Activated T-cell treated with anti-CD3 and anti-CD28 coated beads, Interleukin-2, amount 50 U/mL, for 1 hour (primary cell): Measurements from ENCODE around the gene APPBP2.
"Not testable (repeated sequence)": the region's sequence is repeated elsewhere in the genome, so short reads cannot be mapped to it uniquely, and the experiment has no call there.

Experiments
- DNase-seq: peaks from one replicate; pipeline ENCODE4 v3.0.0-alpha.2; 2020

APPBP2 gene, protein sequence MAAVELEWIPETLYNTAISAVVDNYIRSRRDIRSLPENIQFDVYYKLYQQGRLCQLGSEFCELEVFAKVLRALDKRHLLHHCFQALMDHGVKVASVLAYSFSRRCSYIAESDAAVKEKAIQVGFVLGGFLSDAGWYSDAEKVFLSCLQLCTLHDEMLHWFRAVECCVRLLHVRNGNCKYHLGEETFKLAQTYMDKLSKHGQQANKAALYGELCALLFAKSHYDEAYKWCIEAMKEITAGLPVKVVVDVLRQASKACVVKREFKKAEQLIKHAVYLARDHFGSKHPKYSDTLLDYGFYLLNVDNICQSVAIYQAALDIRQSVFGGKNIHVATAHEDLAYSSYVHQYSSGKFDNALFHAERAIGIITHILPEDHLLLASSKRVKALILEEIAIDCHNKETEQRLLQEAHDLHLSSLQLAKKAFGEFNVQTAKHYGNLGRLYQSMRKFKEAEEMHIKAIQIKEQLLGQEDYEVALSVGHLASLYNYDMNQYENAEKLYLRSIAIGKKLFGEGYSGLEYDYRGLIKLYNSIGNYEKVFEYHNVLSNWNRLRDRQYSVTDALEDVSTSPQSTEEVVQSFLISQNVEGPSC

GRCh38 chr17:60525685-60526514 is at the start of gene APPBP2:
TSS of gene APPBP2 (minus strand) at chr17:60526242. CDS start at chr17:60525931, 311 bp downstream.
- peak; percentile 78 for DNase-seq

DNA sequence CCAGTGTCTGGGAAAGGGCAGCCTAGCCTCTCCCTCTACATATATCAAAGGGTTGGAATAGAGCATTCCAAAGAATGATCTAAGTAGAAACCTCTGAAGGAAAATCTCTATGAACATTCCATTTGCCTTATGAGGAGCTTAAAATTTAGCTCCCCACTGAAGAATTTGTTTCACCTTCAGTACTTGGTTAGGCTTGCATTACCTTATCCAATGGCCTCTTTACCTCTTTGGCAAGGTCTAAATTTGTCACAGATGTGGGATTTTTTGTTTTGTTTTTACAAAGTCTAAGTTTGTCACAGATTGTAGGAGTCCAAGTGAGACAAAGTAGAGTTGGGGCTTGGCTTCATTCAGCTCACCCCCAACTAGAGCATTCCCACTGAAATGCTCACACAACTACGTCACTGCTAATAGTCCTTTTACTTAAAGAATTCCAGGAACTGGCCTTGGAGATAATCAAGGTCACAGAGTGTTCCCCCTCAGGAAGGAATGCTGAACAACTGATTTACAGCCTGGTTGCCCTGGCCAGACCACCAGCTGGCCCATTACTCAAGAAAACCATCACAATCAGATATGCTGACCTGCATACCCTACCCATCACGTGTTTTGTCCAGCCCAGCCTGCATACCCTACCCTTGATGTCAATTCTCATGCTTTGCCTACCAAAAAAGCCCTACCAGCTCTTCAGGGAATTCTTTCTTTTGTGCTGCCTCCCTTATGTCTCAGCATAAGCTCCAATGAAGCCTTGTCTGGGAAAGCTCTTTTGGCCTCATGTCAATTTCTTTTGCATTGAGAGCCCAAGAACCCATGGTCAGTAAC is 47.4 kb upstream of the APPBP2 start:
- no peak for DNase-seq

DNA sequence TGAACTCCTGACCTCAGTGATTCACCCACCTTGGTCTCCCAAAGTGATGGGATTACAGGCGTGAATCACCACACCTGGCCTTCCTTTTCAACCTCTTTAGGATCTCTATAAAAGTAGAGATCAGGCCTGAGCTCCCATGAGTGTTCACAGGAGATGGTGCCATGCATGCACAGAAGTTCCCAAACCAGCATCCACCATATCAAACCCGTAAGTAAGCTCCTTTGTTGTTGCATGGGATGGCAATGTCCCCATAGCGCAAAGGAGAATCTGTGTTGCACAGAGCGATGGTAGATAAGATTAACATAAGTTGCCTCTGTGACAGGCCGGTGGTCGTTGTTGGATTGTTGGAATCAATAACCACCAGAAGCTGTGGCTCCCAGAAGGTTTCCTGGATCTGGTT is 39.2 kb upstream of the APPBP2 start:
- DNase-seq = no peak

GRCh38 chr17:60563743-60564142 is 37.7 kb upstream of the APPBP2 start:
- DNase-seq = no peak

DNA sequence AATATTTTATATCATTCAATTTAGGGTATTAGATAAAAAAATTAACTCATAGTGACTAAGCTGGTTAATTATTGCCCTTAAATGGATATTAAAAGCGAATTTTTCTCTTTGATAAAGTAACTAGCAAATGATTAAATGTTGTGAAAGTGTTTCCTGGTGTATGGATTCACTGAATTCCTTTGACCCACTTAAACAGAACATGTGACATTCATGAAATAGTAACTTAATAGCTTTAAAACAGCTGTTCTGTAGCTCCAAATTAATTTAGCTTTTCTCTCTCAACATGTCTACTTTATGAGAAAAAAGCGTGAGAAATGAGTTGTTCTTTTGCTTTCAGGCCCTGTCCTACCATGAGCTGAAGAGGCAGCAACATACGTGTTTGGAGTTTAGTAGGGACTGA is 36.4 kb upstream of the APPBP2 start:
- no peak for DNase-seq

DNA sequence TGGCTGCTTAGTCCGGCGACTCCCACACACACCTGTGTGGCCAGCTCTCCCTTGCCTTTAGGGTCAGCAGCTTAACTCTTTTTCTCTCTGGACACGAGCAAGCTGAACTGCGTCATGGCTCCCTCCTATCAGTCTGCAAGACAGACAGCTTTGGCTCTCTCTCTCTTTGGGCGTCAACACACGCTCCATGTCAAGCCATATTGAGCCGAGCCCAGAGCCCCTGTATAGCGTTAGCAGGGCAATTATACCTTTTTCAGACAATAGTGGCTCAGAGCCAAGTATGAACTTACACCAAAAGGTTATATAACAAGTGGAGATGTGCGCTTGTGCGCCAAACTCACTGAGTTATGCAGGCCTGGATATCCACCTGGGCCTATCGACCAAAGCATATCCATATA is 34.8 kb upstream of the APPBP2 start:
- no peak for DNase-seq

DNA sequence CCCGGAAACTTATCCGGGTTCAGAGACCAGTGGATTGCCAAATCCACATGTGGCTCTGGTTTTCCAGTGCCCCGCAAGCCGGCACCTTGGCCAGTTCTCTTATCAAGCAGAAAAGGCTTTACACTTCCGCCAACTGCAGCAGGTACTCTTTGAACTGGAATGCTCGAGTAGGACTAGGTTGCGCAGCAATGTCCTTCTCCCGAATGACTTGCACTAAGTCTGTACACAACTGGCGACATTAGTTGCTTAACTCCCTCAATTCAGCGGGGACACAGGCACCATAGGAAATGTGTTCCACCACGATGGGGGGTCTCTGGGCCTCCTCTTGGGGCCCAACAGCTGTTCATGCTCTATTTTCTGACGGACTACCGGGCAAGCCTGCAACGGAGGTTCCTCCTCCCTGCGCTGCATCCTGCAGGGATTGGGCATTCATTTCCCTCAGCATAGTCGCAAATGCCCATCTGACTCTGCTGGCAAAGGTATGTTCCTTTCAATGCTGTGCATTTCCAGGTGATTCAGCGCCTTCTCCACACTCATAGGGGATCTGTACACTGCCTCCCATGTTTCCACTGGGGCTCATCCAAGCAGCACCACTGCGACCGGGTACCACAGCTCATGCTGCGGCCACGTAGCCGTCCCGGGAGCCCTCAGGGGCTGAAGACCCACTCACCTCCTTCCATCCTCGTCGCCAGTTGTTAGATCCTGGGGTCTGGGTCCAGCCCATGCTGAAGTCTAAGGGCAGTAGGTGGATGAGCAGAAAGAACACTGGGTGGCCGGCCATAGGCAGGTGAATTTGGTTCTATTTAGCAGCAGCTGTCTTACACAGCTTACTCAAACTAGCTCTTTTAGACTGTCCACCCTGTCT is 34.2 kb upstream of the APPBP2 start:
- DNase-seq = no peak

GRCh38 chr17:60559659-60559994 is 33.6 kb upstream of the APPBP2 start:
- no peak for DNase-seq

DNA sequence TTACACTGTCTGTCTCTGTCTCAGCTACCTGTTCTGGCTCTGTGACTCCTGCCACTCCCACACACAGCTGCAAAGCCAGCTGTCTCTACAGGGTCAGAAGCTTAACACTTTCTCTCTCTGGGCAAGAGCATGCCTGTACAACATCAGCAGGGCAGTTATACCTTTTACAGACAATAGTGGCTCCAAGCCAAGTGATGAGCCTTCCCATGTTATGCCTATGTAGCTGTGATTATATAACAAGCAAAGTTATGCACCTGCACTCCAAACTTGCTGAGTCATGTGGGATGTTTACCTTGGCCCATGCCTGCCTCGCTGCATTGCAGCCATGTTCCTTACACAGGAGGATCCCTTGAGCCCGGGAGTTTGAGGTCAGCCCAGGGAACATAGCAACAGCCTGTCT is 31.8 kb upstream of the APPBP2 start:
- DNase-seq = no peak

DNA sequence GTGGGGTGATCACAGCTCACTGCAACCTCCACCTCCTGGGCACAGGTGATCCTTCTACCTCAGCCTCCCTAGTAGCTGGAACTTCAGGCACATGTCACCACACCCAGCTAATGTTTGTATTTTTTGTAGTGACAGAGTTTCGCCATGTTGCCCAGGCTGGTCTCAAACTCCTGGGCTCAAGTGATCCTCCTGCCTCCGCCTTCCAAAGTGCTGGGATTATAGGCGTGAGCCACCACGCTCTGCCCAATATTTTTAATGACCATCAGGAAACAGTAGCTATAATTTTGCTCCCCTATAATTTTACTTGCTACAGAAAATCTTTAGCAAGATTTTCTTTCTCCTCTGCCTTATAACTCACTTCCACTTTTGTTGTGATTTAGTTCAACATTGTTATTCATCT is 29.7 kb upstream of the APPBP2 start:
- DNase-seq = no peak

DNA sequence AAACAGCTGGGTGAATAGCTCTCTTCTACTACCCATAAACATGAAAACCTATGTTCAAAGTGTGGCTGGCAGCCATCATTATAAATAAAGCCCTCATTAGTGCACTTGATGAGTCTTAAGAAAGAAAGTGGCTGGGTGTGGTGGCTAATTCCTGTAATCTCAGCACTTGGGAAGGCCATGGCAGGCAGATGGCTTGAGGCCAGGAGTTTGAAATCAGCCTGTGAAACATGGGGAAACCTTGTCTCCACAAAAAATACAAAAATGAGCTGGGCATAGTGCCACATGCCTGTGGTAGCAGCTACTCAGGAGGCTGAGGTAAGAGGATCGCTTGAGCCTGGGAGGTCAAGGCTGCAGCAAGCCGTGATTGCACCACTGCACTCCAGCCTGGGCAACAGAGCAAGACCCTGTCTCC is 28.3 kb upstream of the APPBP2 start:
- DNase-seq = no peak

DNA sequence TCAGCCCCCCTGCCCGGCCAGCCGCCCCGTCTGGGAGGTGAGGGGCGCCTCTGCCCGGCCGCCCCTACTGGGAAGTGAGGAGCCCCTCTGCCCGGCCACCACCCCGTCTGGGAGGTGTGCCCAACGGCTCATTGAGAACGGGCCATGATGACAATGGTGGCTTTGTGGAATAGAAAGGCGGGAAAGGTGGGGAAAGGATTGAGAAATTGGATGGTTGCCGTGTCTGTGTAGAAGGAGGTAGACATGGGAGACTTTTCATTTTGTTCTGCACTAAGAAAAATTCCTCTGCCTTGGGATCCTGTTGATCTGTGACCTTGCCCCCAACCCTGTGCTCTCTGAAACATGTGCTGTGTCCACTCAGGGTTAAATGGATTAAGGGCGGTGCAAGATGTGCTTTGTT is 26.2 kb upstream of the APPBP2 start:
- DNase-seq = not testable (repeated sequence)

DNA sequence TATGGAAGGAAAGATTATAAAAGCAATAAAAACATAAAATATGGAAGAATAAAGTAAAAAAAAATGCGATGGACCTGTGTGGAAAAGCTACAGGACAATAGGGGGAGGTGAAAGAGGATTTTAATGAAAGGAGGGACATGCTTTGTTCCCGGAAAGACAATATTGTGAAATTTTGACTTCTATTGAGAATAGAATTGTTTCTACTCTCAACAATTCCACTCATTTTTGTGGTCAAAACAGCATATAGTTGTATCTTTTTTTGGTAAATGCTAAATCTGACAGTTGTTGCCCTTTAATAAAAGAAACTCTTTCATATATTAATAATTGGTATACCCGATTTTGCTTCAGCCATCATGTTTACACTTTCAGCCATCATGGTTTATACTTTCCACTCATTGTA is 22.9 kb upstream of the APPBP2 start:
- no peak for DNase-seq

- no peak for DNase-seq
Measured at GRCh38 chr17:60545465-60546191, 19.6 kb upstream of the APPBP2 start.

- DNase-seq = no peak
Measured at GRCh38 chr17:60542071-60542470, 16.0 kb upstream of the APPBP2 start.

GRCh38 chr17:60540460-60540859 is 14.4 kb upstream of the APPBP2 start:
- DNase-seq = no peak

DNA sequence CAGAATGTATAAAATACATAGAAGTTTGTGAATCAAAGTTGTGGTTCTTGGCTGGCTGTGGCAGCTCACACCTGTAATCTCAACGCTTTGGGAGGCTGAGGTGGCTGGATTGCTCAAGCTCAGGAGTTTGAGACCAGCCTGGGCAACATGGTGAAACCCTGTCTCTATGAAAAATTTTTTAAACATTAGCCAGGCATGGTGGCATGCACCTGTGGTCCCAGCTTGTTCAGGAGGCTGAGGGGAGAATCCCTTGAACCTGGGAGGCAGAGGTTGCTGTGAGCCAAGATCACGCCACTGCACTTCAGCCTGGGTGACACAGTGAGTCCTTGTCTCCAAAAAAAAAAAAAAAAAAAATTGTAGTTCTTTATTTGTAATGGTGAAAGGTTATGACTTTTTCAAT is 13.8 kb upstream of the APPBP2 start:
- no peak for DNase-seq

DNA sequence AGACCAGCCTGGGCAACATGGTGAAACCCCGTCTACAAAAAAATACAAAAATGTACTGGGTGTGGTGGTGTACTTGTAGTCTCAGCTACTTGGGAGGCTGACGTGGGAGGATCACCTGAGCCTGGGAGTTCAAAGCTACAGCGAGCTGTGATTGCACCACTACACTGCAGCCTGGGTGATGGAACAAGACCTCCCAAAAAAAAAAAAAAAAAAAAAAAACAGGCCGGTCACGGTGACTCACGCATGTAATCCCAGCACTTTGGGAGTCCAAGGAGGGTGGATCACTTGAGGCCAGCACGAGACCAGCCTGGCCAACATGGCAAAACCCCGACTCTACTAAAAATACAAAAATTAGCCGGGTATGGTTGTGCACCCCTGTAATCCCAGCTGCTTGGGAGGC is 12.7 kb upstream of the APPBP2 start:
- no peak for DNase-seq

DNA sequence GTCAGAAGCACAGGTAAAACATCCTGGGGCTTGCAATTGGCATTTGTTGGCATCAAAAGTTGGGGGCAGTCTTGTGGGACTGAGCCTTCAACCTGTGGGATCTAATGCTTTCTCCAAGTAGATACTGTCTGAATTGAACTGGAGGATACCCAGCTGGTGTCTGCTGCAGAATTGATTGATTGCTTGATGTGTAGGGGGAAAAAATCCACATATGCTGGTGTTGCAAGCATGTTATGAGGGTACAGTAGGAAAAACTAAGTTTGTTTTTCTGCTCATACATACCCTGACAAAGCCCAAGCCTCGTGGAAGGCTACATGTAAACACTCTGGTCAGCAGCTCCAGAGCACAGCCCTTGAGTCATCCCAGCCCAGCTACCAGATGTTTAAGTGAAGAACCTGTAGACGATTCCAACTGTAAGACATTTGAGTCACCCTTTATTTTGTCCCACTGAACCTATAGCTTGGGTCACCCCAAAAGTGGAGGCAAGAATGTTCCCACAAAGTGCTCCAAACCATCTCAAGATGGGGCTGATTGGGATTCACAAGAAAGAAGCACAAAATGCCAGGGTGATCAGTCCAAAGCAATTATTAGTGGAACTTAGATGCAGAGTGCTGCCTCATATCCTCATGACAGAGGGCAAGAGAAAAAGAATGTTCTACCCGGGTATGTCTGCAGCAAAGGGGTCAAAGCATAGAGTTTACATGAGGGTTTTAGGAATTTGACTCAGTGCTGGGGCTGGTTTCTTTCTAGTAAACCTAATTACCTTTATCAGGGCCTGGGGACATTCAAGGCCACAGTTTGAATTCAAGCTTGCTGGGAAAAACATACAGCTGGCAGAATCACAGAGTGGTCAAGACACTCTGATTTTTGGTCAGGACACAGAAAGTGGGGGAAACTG is 9.6 kb upstream of the APPBP2 start:
- DNase-seq = no peak

- DNase-seq = no peak
Measured at GRCh38 chr17:60534613-60535157, 8.6 kb upstream of the APPBP2 start.
